ENCODE data around the gene TCF12. TPM values are rescaled to one million over a fixed set of nuclear protein-coding genes. Genes with fewer than 3 reads are reported as not detected.

Gene TCF12
- total RNA-seq, 1 donor from 2014 or later: 164 TPM

- no peak for TF ChIP-seq CTCF (IDR thresholded peaks at IDR 0.05)
- H3K4me1 Mint-ChIP-seq (ENCODE audit: unreplicated experiment): peaks cover 25% of the 10 kb centered on the region
- no peak overlapping the region for H3K27ac Mint-ChIP-seq (ENCODE audit: unreplicated experiment)
- no peaks in the 10 kb centered on the region for H3K9me3 Mint-ChIP-seq (ENCODE audit: unreplicated experiment)
- H3K36me3 Mint-ChIP-seq (ENCODE audit: unreplicated experiment): no peaks in the 10 kb centered on the region
- DNase-seq (ENCODE audit: extremely low spot score, unreplicated experiment): no peak
- H3K27me3 Mint-ChIP-seq (ENCODE audit: unreplicated experiment): no peaks in the 10 kb centered on the region
- H3K4me3 Mint-ChIP-seq (ENCODE audit: unreplicated experiment): no peak overlapping the region
These were observed 47.0 kb downstream of the TCF12 start for GRCh38 chr15:56965231-56966013.

GRCh38 chr15:56967336-56967735 lies 48.9 kb downstream of the TCF12 start:
- Mint-ChIP-seq H3K4me3 (ENCODE audit: unreplicated experiment) (no peak overlapping the region), H3K4me1 (ENCODE audit: unreplicated experiment) (peaks cover 34% of the 10 kb centered on the region), H3K27me3 (ENCODE audit: unreplicated experiment) (no peaks in the 10 kb centered on the region), H3K9me3 (ENCODE audit: unreplicated experiment) (no peaks in the 10 kb centered on the region), H3K27ac (ENCODE audit: unreplicated experiment) (no peak overlapping the region), H3K36me3 (ENCODE audit: unreplicated experiment) (no peaks in the 10 kb centered on the region)
- DNase-seq (ENCODE audit: extremely low spot score, unreplicated experiment): no peak
- TF ChIP-seq CTCF (IDR thresholded peaks at IDR 0.05): no peak

- H3K27ac Mint-ChIP-seq (ENCODE audit: unreplicated experiment): no peak overlapping the region
- H3K27me3 Mint-ChIP-seq (ENCODE audit: unreplicated experiment): no peaks in the 10 kb centered on the region
- H3K4me1 Mint-ChIP-seq (ENCODE audit: unreplicated experiment): peaks cover 28% of the 10 kb centered on the region
- no peaks in the 10 kb centered on the region for H3K36me3 Mint-ChIP-seq (ENCODE audit: unreplicated experiment)
- H3K4me3 Mint-ChIP-seq (ENCODE audit: unreplicated experiment): no peak overlapping the region
- H3K9me3 Mint-ChIP-seq (ENCODE audit: unreplicated experiment): no peaks in the 10 kb centered on the region
- DNase-seq (ENCODE audit: extremely low spot score, unreplicated experiment): no peak
- TF ChIP-seq CTCF (IDR thresholded peaks at IDR 0.05): no peak
These were observed 49.8 kb downstream of the TCF12 start for GRCh38 chr15:56968256-56968655.

- Mint-ChIP-seq H3K4me1 (ENCODE audit: unreplicated experiment) (peaks cover 22% of the 10 kb centered on the region), H3K36me3 (ENCODE audit: unreplicated experiment) (no peaks in the 10 kb centered on the region)
- no peak for DNase-seq (ENCODE audit: extremely low spot score, unreplicated experiment)
These were observed 50.4 kb downstream of the TCF12 start for GRCh38 chr15:56968821-56969220.

More at GRCh38 chr15:56968821-56969220, 50.4 kb downstream of the TCF12 start:
- Mint-ChIP-seq H3K27me3 (ENCODE audit: unreplicated experiment) (no peaks in the 10 kb centered on the region), H3K27ac (ENCODE audit: unreplicated experiment) (no peak overlapping the region), H3K4me3 (ENCODE audit: unreplicated experiment) (no peak overlapping the region), H3K9me3 (ENCODE audit: unreplicated experiment) (no peaks in the 10 kb centered on the region)
- no peak for TF ChIP-seq CTCF (IDR thresholded peaks at IDR 0.05)

All from osteocyte (in vitro differentiated cells).